Natural killer cell (primary cell): ENCODE measurements around the gene VAMP3. TPM values are rescaled to one million over a fixed set of nuclear protein-coding genes. Genes with fewer than 3 reads are reported as not detected.

Source experiments
- ATAC-seq, 3 donors: fragments of 150-1000 bp in 2 of 3; fragments of 200-7000 bp in 1 of 3; cut with Tn5 transposase; 1 replicate in 1 of 3; 2 replicates in 2 of 3; pipeline ENCODE4 v1.10.0; 2021; ENCODE audit warnings: mild to moderate bottlenecking in 2 of 3, moderate library complexity in 2 of 3
- DNase-seq, 2 donors: peaks; one replicate each; pipeline versions ENCODE4 v3.0.0 to v3.0.0-alpha.2; 2013 to 2021; ENCODE audit warnings: mixed read lengths in 1 of 2
- H3K27ac ChIP-seq: one replicate; pipeline ENCODE4 v1.5.1; 2013; ENCODE audit warnings: mild to moderate bottlenecking, low read length
- H3K27me3 ChIP-seq: one replicate; pipeline ENCODE4 v1.6.1; 2013; ENCODE audit warnings: low read length; ENCODE audit not compliant: control insufficient read depth, insufficient read depth
- H3K36me3 ChIP-seq: one replicate; pipeline ENCODE4 v1.6.1; 2013; ENCODE audit warnings: low read length; ENCODE audit not compliant: control insufficient read depth, insufficient read depth
- H3K4me1 ChIP-seq: one replicate; pipeline ENCODE4 v1.6.1; 2013; ENCODE audit warnings: low read length; ENCODE audit not compliant: control insufficient read depth, insufficient read depth
- H3K4me3 ChIP-seq: one replicate; pipeline ENCODE4 v1.5.1; 2013; ENCODE audit warnings: low read length
- H3K9me3 ChIP-seq: one replicate; pipeline ENCODE4 v1.6.1; 2013; ENCODE audit warnings: low read length; ENCODE audit not compliant: control insufficient read depth, insufficient read depth
- H3K27ac Mint-ChIP-seq, 2 donors: one replicate each; pipeline ENCODE4 v1.8.0; 2022; ENCODE audit warnings: mild to moderate bottlenecking in 2 of 2, mixed read lengths in 2 of 2, moderate library complexity in 1 of 2
- H3K27me3 Mint-ChIP-seq, 2 donors: one replicate each; pipeline ENCODE4 v1.8.0; 2022; ENCODE audit warnings: low read depth in 2 of 2, mixed read lengths in 2 of 2
- H3K36me3 Mint-ChIP-seq: one replicate; pipeline ENCODE4 v1.8.0; 2022; ENCODE audit warnings: mixed read lengths
- H3K4me1 Mint-ChIP-seq, 2 donors: one replicate each; pipeline ENCODE4 v1.8.0; 2022; ENCODE audit warnings: mixed read lengths in 2 of 2
- H3K4me3 Mint-ChIP-seq: one replicate; pipeline ENCODE4 v1.8.0; 2022; ENCODE audit warnings: mild to moderate bottlenecking, moderate library complexity, mixed read lengths
- H3K9me3 Mint-ChIP-seq, 2 donors: one replicate each; pipeline ENCODE4 v1.8.0; 2022; ENCODE audit warnings: mixed read lengths in 2 of 2
- CTCF ChIP-seq: fragments of 200-600 bp; IDR thresholded peaks from one replicate; pipeline ENCODE4 v1.8.0; 2022; ENCODE audit warnings: antibody characterized with exemption
- WGBS: methylation state at CpG from one replicate; pipeline ENCODE4 v1.1.7; 2013; ENCODE audit warnings: missing lambda C conversion rate; ENCODE audit not compliant: insufficient coverage; 5-methylcytosine and 5-hydroxymethylcytosine counted together
- intact Hi-C: fragments of 100-400 bp; cut with micrococcal nuclease; formaldehyde crosslinking; loops from one replicate; pipeline ENCODE4 v1.14.2; 2022
- total RNA-seq, 4 donors: library from RNA; stranded (reverse); fragments of 120-200 nt in 1 of 4; gene quantifications; one replicate each; pipeline versions ENCODE4 v1.2.3 to v1.2.4, GENCODE V29; 2013 to 2022

The VAMP3 gene
- total RNA-seq, 3 donors from 2014 or later (not counting 1 experiment from before 2014, with no cell fraction given) = 86.9 to 110 (median 92.2) TPM

- no peak for DNase-seq
- Mint-ChIP-seq H3K27ac (peak overlapping the region; percentile 57 to 82), H3K36me3 (peaks cover 3% of the 10 kb centered on the region), H3K27me3 (no peaks in the 10 kb centered on the region), H3K4me1 (peaks cover 21 to 25% of the 10 kb centered on the region in 2 donors), H3K4me3 (peak overlapping the region; percentile 76), H3K9me3 (no peaks in the 10 kb centered on the region)
- H3K36me3 ChIP-seq = peaks cover 30% of the 10 kb centered on the region
- no peak for ATAC-seq
- peaks cover 35% of the 10 kb centered on the region for H3K4me1 ChIP-seq
- 5% methylated on average over 4 of the region's 7 CpGs for WGBS
- no peak overlapping the region for H3K4me3 ChIP-seq
- no peaks in the 10 kb centered on the region for H3K27me3 ChIP-seq
- no peaks in the 10 kb centered on the region for H3K9me3 ChIP-seq
- intact Hi-C loops = loop anchor here (10.0 kb wide), 1 partner anchor 997 kb away; the partner anchor contains the start of gene CAMTA1
- no peak for TF ChIP-seq CTCF
- H3K27ac ChIP-seq = peak overlapping the region; percentile 35
Observed at GRCh38 chr1:7781501-7781900, 10.4 kb downstream of the VAMP3 start.

GRCh38 chr1:7781923-7782495 is 10.9 kb downstream of the VAMP3 start:
- H3K4me3 ChIP-seq = no peak overlapping the region
- H3K27ac ChIP-seq = no peak overlapping the region
- Mint-ChIP-seq H3K4me1 (peaks cover 21 to 25% of the 10 kb centered on the region in 2 donors), H3K27me3 (no peaks in the 10 kb centered on the region), H3K27ac (peak overlapping the region; percentile 57 to 82), H3K9me3 (no peaks in the 10 kb centered on the region), H3K4me3 (peak overlapping the region; percentile 76), H3K36me3 (peaks cover 6% of the 10 kb centered on the region)
- intact Hi-C loops = loop anchor here (10.0 kb wide), 1 partner anchor 997 kb away; the partner anchor contains the start of gene CAMTA1
- 52% methylated on average over 16 of the region's 16 CpGs for WGBS
- H3K9me3 ChIP-seq = no peaks in the 10 kb centered on the region
- peaks cover 29% of the 10 kb centered on the region for H3K36me3 ChIP-seq
- DNase-seq (peak; percentile 23 to 41), ATAC-seq (no peak)
- H3K27me3 ChIP-seq = no peaks in the 10 kb centered on the region
- TF ChIP-seq CTCF = no peak
- peaks cover 35% of the 10 kb centered on the region for H3K4me1 ChIP-seq

GRCh38 chr1:7783178-7783711 is 12.1 kb downstream of the VAMP3 start:
- H3K36me3 Mint-ChIP-seq = peaks cover 6% of the 10 kb centered on the region
- ATAC-seq (peak; percentile 7 to 25 (median 15)), DNase-seq (peak in 1 of 2 donors; percentile 43)
- peak overlapping the region; percentile 57 to 82 for H3K27ac Mint-ChIP-seq
- H3K27me3 ChIP-seq = no peaks in the 10 kb centered on the region
- H3K27me3 Mint-ChIP-seq = no peaks in the 10 kb centered on the region
- TF ChIP-seq CTCF = no peak
- peak overlapping the region; percentile 63 for H3K4me3 ChIP-seq
- H3K9me3 ChIP-seq = no peaks in the 10 kb centered on the region
- 3% methylated on average over 21 of the region's 34 CpGs for WGBS
- H3K9me3 Mint-ChIP-seq = no peaks in the 10 kb centered on the region
- peaks cover 21 to 25% of the 10 kb centered on the region in 2 donors for H3K4me1 Mint-ChIP-seq
- intact Hi-C loops = loop anchor here (1.0 to 10.0 kb wide), 2 partner anchors 12 to 998 kb away; partner anchors contain the start of genes CAMTA1 and VAMP3
- peaks cover 35% of the 10 kb centered on the region for H3K4me1 ChIP-seq
- peaks cover 21% of the 10 kb centered on the region for H3K36me3 ChIP-seq
- peak overlapping the region; percentile 76 for H3K27ac ChIP-seq
- peak overlapping the region; percentile 76 for H3K4me3 Mint-ChIP-seq
